Parathyroid adenoma (tissue), 2 donors: ENCODE measurements around the gene KNL1.

Experiments
- H2AFZ ChIP-seq: fragments of 300-600 bp; sonication (generic); one replicate; pipeline ENCODE4 v1.7.0; 2017; ENCODE audit warnings: antibody characterized with exemption, mild to moderate bottlenecking
- H3K27ac ChIP-seq: fragments of 300-600 bp; sonication (generic); one replicate; pipeline ENCODE4 v1.7.0; 2017
- H3K27me3 ChIP-seq: fragments of 300-600 bp; sonication (generic); one replicate; pipeline ENCODE4 v1.7.0; 2017; ENCODE audit warnings: low read length; ENCODE audit not compliant: control insufficient read depth, insufficient read depth
- H3K36me3 ChIP-seq: fragments of 300-600 bp; sonication (generic); one replicate; pipeline ENCODE4 v1.7.0; 2017; ENCODE audit warnings: low read length; ENCODE audit not compliant: control insufficient read depth, insufficient read depth
- H3K4me1 ChIP-seq: fragments of 300-600 bp; sonication (generic); one replicate; pipeline ENCODE4 v1.7.0; 2017; ENCODE audit warnings: control low read depth
- H3K4me2 ChIP-seq: fragments of 300-600 bp; sonication (generic); one replicate; pipeline ENCODE4 v1.7.0; 2017; ENCODE audit warnings: low read length
- H3K4me3 ChIP-seq: fragments of 300-600 bp; sonication (generic); one replicate; pipeline ENCODE4 v1.7.0; 2017; ENCODE audit warnings: low read depth, low read length
- H3K79me2 ChIP-seq: fragments of 300-600 bp; sonication (generic); one replicate; pipeline ENCODE4 v1.7.0; 2017; ENCODE audit warnings: control low read depth
- H3K9ac ChIP-seq: fragments of 300-600 bp; sonication (generic); one replicate; pipeline ENCODE4 v1.7.0; 2017; ENCODE audit warnings: mild to moderate bottlenecking
- H3K9me3 ChIP-seq: fragments of 300-600 bp; sonication (generic); one replicate; pipeline ENCODE4 v1.7.0; 2017; ENCODE audit warnings: low read length; ENCODE audit not compliant: control insufficient read depth
- CTCF ChIP-seq: fragments of 300-600 bp; sonication (generic); IDR thresholded peaks from one replicate; pipeline ENCODE4 v1.7.0; 2017; ENCODE audit warnings: antibody characterized with exemption, mild to moderate bottlenecking
- donor health status: primary hyperparathyroidism.

KNL1 gene

GRCh38 chr15:40696228-40696627 is 102.2 kb downstream of the KNL1 start:
- H3K27me3 ChIP-seq, result no peaks in the 10 kb centered on the region
- H3K79me2 ChIP-seq, result no peaks in the 10 kb centered on the region
- no peak overlapping the region for H3K27ac ChIP-seq
- peaks cover 3% of the 10 kb centered on the region for H3K4me1 ChIP-seq
- H2AFZ ChIP-seq, result no peak overlapping the region
- H3K4me2 ChIP-seq, result no peak overlapping the region
- no peak for TF ChIP-seq CTCF
- H3K9ac ChIP-seq, result no peak overlapping the region
- no peak overlapping the region for H3K4me3 ChIP-seq
- no peaks in the 10 kb centered on the region for H3K9me3 ChIP-seq
- no peaks in the 10 kb centered on the region for H3K36me3 ChIP-seq

DNA sequence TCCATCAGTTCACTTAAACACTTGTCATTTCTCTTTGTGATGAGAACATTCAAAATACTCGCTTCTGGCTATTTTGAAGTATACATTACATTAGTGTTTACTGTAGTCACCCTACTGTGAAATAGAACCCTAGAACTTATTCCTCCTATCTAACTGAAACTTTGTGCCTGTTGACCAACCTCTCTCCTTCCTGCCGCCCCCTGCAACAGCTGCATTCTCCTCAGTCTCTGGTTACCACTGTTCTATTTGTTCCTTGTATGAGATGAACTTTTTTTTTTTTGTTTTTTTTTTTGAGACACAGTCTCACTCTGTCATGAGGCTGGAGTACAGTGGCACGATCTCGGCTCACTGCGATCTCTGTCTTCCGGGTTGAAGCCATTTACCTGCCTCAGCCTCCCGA is 103.9 kb downstream of the KNL1 start:
- no peak overlapping the region for H2AFZ ChIP-seq
- H3K9me3 ChIP-seq, result no peaks in the 10 kb centered on the region
- H3K79me2 ChIP-seq, result no peaks in the 10 kb centered on the region
- no peaks in the 10 kb centered on the region for H3K36me3 ChIP-seq
- H3K4me1 ChIP-seq, result peaks cover 3% of the 10 kb centered on the region
- H3K27ac ChIP-seq, result no peak overlapping the region
- no peak overlapping the region for H3K9ac ChIP-seq
- no peaks in the 10 kb centered on the region for H3K27me3 ChIP-seq
- no peak overlapping the region for H3K4me2 ChIP-seq
- H3K4me3 ChIP-seq, result no peak overlapping the region
- TF ChIP-seq CTCF, result no peak

GRCh38 chr15:40702077-40702476 is 108.0 kb downstream of the KNL1 start:
- Histone ChIP-seq H3K4me2 (no peak overlapping the region), H2AFZ (no peak overlapping the region), H3K9me3 (no peaks in the 10 kb centered on the region), H3K9ac (no peak overlapping the region), H3K4me1 (no peaks in the 10 kb centered on the region), H3K79me2 (no peaks in the 10 kb centered on the region), H3K27me3 (no peaks in the 10 kb centered on the region), H3K27ac (no peak overlapping the region), H3K4me3 (no peak overlapping the region), H3K36me3 (no peaks in the 10 kb centered on the region)
- no peak for TF ChIP-seq CTCF

DNA sequence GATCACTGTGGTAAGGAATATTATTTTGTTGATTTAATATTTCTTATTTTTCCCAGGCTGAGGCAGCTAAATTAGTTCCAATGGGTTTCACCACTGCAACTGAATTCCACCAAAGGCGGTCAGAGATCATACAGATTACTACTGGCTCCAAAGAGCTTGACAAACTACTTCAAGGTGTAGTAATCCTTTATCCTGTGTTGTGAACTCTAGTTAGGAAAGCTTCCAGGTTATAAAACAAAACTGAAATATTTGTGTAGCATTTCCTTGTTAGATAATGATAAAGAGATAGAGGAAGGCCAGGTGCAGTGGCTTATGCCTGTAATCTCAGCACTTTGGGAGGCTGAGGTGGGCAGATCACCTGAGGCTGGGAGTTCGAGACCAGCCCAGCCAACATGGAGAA is 112.1 kb downstream of the KNL1 start:
- TF ChIP-seq CTCF, result no peak

More for the DNA sequence above, 112.1 kb downstream of the KNL1 start:
- H3K27me3 ChIP-seq, result no peaks in the 10 kb centered on the region
- H3K4me3 ChIP-seq, result no peak overlapping the region
- no peaks in the 10 kb centered on the region for H3K79me2 ChIP-seq
- no peaks in the 10 kb centered on the region for H3K9me3 ChIP-seq
- no peak overlapping the region for H3K4me2 ChIP-seq
- no peaks in the 10 kb centered on the region for H3K36me3 ChIP-seq
- no peaks in the 10 kb centered on the region for H3K4me1 ChIP-seq
- no peak overlapping the region for H3K27ac ChIP-seq
- no peak overlapping the region for H2AFZ ChIP-seq
- H3K9ac ChIP-seq, result no peak overlapping the region
